IMR-90 (cell line): ENCODE data around the gene PKN3. TPM values are rescaled to one million over a fixed set of nuclear protein-coding genes. Genes with fewer than 3 reads are reported as not detected.

Experiments used
- ATAC-seq: fragments of 200-7000 bp; cut with Tn5 transposase; 2 replicates; pipeline ENCODE4 v1.9.1; 2020; ENCODE audit warnings: low read depth, mild to moderate bottlenecking, moderate library complexity
- BruUV-seq: library from RNA; stranded (reverse); fragments of 400-500 nt; replicated peaks from 2 replicates; lab custom pipeline; 2021; lab: Mats Ljungman, UMichigan
- CTCF ChIA-PET: fragments of 300-600 bp; formaldehyde crosslinking; extraction: SDS; loops from one replicate; lab custom pipeline; 2021; ENCODE audit warnings: antibody characterized with exemption; lab: Yijun Ruan, JAX
- POLR2A ChIA-PET: fragments of 300-600 bp; sonication (Branson Sonifier 250); formaldehyde crosslinking; loops from one replicate; lab custom pipeline; 2022; ENCODE audit warnings: antibody characterized with exemption; ENCODE audit not compliant: unreplicated experiment; lab: Charles Lee
- DNase-seq: peaks from one replicate; pipeline ENCODE4 v3.0.0; 2013
- H2AFZ ChIP-seq: replicated peaks from 2 replicates; pipeline ENCODE3; 2013; ENCODE audit warnings: low read length, mild to moderate bottlenecking; ENCODE audit not compliant: poor library complexity
- H2AK5ac ChIP-seq: 2 replicates; pipeline ENCODE4 v1.6.1; 2013; ENCODE audit warnings: low read depth, low read length, inconsistent platforms
- H2AK9ac ChIP-seq: replicated peaks from 2 replicates; pipeline ENCODE3; 2013; ENCODE audit warnings: mild to moderate bottlenecking, low read depth, low read length, moderate library complexity; ENCODE audit not compliant: poor library complexity
- H2BK120ac ChIP-seq: 2 replicates; pipeline ENCODE4 v1.6.1; 2013; ENCODE audit warnings: low read depth, low read length, inconsistent platforms
- H2BK15ac ChIP-seq: 3 replicates; pipeline ENCODE4 v1.6.1; 2013; ENCODE audit warnings: low read depth, low read length, inconsistent platforms
- H2BK20ac ChIP-seq: 2 replicates; pipeline ENCODE4 v1.6.1; 2013; ENCODE audit warnings: low read depth, mild to moderate bottlenecking, inconsistent platforms, low read length, moderate library complexity
- H2BK5ac ChIP-seq: 2 replicates; pipeline ENCODE4 v1.6.1; 2013; ENCODE audit warnings: mild to moderate bottlenecking, low read depth, low read length, inconsistent platforms; ENCODE audit not compliant: poor library complexity, severe bottlenecking
- H3K14ac ChIP-seq: replicated peaks from 2 replicates; pipeline ENCODE4 v1.6.1; 2013; ENCODE audit warnings: low read depth, low read length, inconsistent platforms
- H3K18ac ChIP-seq: 2 replicates; pipeline ENCODE4 v1.6.1; 2013; ENCODE audit warnings: low read depth, low read length, control low read depth
- H3K23ac ChIP-seq: 2 replicates; pipeline ENCODE4 v1.6.1; 2013; ENCODE audit warnings: low read depth, low read length, inconsistent platforms
- H3K27ac ChIP-seq: 2 replicates; pipeline ENCODE4 v1.5.1; 2013; ENCODE audit warnings: mild to moderate bottlenecking, control low read depth, low read length; ENCODE audit not compliant: insufficient read depth
- H3K27me3 ChIP-seq: 2 replicates; pipeline ENCODE4 v1.6.1; 2013; ENCODE audit warnings: low read length; ENCODE audit not compliant: control insufficient read depth, insufficient read depth
- H3K36me3 ChIP-seq: 2 replicates; pipeline ENCODE4 v1.6.1; 2013; ENCODE audit warnings: low read length, mixed read lengths; ENCODE audit not compliant: control insufficient read depth, insufficient read depth
- H3K4ac ChIP-seq: 2 replicates; pipeline ENCODE4 v1.6.1; 2013; ENCODE audit warnings: low read depth, low read length, inconsistent platforms
- H3K4me1 ChIP-seq: 2 replicates; pipeline ENCODE4 v1.6.1; 2013; ENCODE audit warnings: low read length, mixed read lengths; ENCODE audit not compliant: control insufficient read depth, insufficient read depth
- H3K4me2 ChIP-seq: 2 replicates; pipeline ENCODE4 v1.6.1; 2013; ENCODE audit warnings: low read depth, mild to moderate bottlenecking, control low read depth, low read length, moderate library complexity
- H3K4me3 ChIP-seq: 2 replicates; pipeline ENCODE4 v1.5.1; 2013; ENCODE audit warnings: low read depth, mild to moderate bottlenecking, control low read depth, low read length, moderate library complexity; ENCODE audit not compliant: insufficient read depth
- H3K56ac ChIP-seq: 2 replicates; pipeline ENCODE4 v1.6.1; 2013; ENCODE audit warnings: low read length, inconsistent platforms; ENCODE audit not compliant: insufficient read depth; ENCODE audit errors: extremely low read depth
- H3K79me1 ChIP-seq, 2 experiments: 2 replicates each; pipeline ENCODE4 v1.6.1; 2013; ENCODE audit warnings: low read length in 2 of 2, inconsistent platforms in 1 of 2, low read depth in 1 of 2
- H3K9ac ChIP-seq: 2 replicates; pipeline ENCODE4 v1.6.1; 2013; ENCODE audit warnings: low read depth, low read length, control low read depth
- H3K9me1 ChIP-seq: 2 replicates; pipeline ENCODE4 v1.6.1; 2013; ENCODE audit warnings: low read length, inconsistent platforms; ENCODE audit not compliant: insufficient read depth
- H3K9me3 ChIP-seq: 2 replicates; pipeline ENCODE4 v1.6.1; 2013; ENCODE audit warnings: low read length; ENCODE audit not compliant: control insufficient read depth, insufficient read depth
- H4K20me1 ChIP-seq: 2 replicates; pipeline ENCODE4 v1.6.1; 2013; ENCODE audit warnings: low read length, inconsistent platforms; ENCODE audit not compliant: insufficient read depth
- H4K5ac ChIP-seq: 2 replicates; pipeline ENCODE4 v1.6.1; 2013; ENCODE audit warnings: mild to moderate bottlenecking, low read depth, low read length, control low read depth
- H4K8ac ChIP-seq, 2 experiments: 2 replicates each; pipeline ENCODE4 v1.6.1; 2013; ENCODE audit warnings: low read depth in 2 of 2, low read length in 2 of 2, control low read depth in 1 of 2, inconsistent platforms in 1 of 2
- H4K91ac ChIP-seq: 2 replicates; pipeline ENCODE4 v1.6.1; 2013; ENCODE audit warnings: low read depth, low read length, inconsistent platforms; ENCODE audit not compliant: insufficient read depth
- BHLHE40 ChIP-seq: fragments of 150-350 bp; IDR thresholded peaks from 2 replicates; pipeline ENCODE4 v1.6.1; 2016; ENCODE audit warnings: mild to moderate bottlenecking, low read depth, low read length
- MAZ ChIP-seq: IDR thresholded peaks from 2 replicates; pipeline ENCODE4 v1.6.1; 2012; ENCODE audit warnings: low read depth, mild to moderate bottlenecking, low read length, improper control_type of control experiment, moderate library complexity, borderline replicate concordance
- MXI1 ChIP-seq: IDR thresholded peaks from 2 replicates; pipeline ENCODE4 v1.6.1; 2012; ENCODE audit warnings: low read depth, mild to moderate bottlenecking, low read length, moderate library complexity, borderline replicate concordance
- NFE2L2 ChIP-seq: fragments of 150-350 bp; IDR thresholded peaks from 2 replicates; pipeline ENCODE4 v1.6.1; 2016; ENCODE audit warnings: low read depth, mild to moderate bottlenecking, low read length
- RAD21 ChIP-seq: IDR thresholded peaks from 2 replicates; pipeline ENCODE4 v1.6.1; 2012; ENCODE audit warnings: low read length, improper control_type of control experiment
- RCOR1 ChIP-seq: IDR thresholded peaks from 2 replicates; pipeline ENCODE4 v1.6.1; 2012; ENCODE audit warnings: mild to moderate bottlenecking, low read length, improper control_type of control experiment; ENCODE audit not compliant: insufficient replicate concordance
- RFX5 ChIP-seq: IDR thresholded peaks from 2 replicates; pipeline ENCODE4 v1.8.0; 2012; ENCODE audit warnings: low read depth, mild to moderate bottlenecking, low read length, moderate library complexity
- SMC3 ChIP-seq: fragments of 150-350 bp; IDR thresholded peaks from 2 replicates; pipeline ENCODE4 v1.6.1; 2016; ENCODE audit warnings: low read depth, mild to moderate bottlenecking, antibody characterized with exemption, low read length, moderate library complexity
- WGBS, 2 experiments: methylation state at CpG; one replicate each; pipeline versions ENCODE4 v1.1.5 to v1.1.7; 2013; ENCODE audit warnings: missing lambda C conversion rate in 2 of 2; ENCODE audit not compliant: insufficient read length in 1 of 2; ENCODE audit errors: extremely low coverage in 2 of 2; 5-methylcytosine and 5-hydroxymethylcytosine counted together
- dilution Hi-C: fragments of 300-500 bp; cut with HindIII; formaldehyde crosslinking; loops from one replicate; pipeline ENCODE4 v1.14.3; 2018; ENCODE audit warnings: low sequenced_read_pairs; ENCODE audit not compliant: unreplicated experiment
- in situ Hi-C: fragments of 300-500 bp; cut with MboI; formaldehyde crosslinking; loops from 3 replicates; pipeline ENCODE4 v1.14.3; 2019; ENCODE audit warnings: low sequenced_read_pairs, inconsistent platforms, mixed read lengths
- intact Hi-C: fragments of 100-400 bp; cut with micrococcal nuclease; formaldehyde crosslinking; loops from 2 replicates; pipeline ENCODE4 v1.10.0; 2022
- polyA plus RNA-seq, 3 experiments: library from polyadenylated mRNA; depleted of rRNA; stranded (reverse); fragments of >200 nt; gene quantifications; 2 replicates each; pipeline ENCODE4 v1.2.3, GENCODE V29; 2012; ENCODE audit warnings: low replicate concordance in 1 of 3
- total RNA-seq: library from RNA; depleted of rRNA; stranded (reverse); fragments of >200 nt; gene quantifications from 2 replicates; pipeline ENCODE4 v1.2.3, GENCODE V29; 2012
- TF ChIP-seq, protein P1 (sequence below): fragments of 150-350 bp; IDR thresholded peaks from 2 replicates; pipeline ENCODE4 v1.6.1; 2016; ENCODE audit warnings: low read depth, mild to moderate bottlenecking, low read length, moderate library complexity, borderline replicate concordance
- TF ChIP-seq, protein P2 (sequence below): conservative IDR thresholded peaks from 2 replicates; pipeline ENCODE4 v1.5.1; 2012; ENCODE audit warnings: mild to moderate bottlenecking, low read depth, low read length, improper control_type of control experiment
- TF ChIP-seq, protein P3 (sequence below): fragments of 150-350 bp; IDR thresholded peaks from 2 replicates; pipeline ENCODE4 v1.6.1; 2017; ENCODE audit warnings: mild to moderate bottlenecking, antibody characterized with exemption, low read length, low read depth

Gene PKN3
- total and polyA plus RNA-seq, 2 of the 4 experiments (the other 2 are of a cell fraction), result 1.6 to 3.8 TPM

DNA sequence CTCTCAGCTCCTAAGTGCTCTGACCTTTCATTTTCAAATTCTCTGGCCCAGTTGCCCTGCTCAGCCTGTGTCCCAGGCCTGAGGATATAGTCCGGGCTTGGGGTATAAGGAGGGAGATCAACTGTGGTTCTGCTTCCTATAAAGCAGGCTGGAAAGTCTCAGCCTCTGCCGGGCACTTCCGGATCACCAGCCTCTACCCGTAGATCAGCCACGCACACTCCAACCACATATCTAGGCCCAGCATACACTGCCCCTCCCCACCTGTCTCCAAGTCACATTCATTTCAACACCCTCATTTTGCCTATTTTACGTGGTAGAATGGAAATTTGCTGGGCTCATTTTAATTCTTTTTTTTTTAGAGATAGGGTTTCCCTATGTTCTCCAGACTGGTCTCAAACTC, 66.3 kb downstream of the PKN3 start:
- DNase-seq, result no peak
- no peak overlapping the region for H2BK15ac ChIP-seq
- H3K27ac ChIP-seq, result no peak overlapping the region
- CTCF ChIA-PET, result interaction anchor here (1.4 kb wide), 1 partner anchor 50 kb away, joined by 3 read pairs; the partner anchor contains the start of gene ENDOG
- no peak overlapping the region for H3K4me2 ChIP-seq
- H3K79me1 ChIP-seq, result peaks cover 20 to 70% of the 10 kb centered on the region in 2 experiments
- dilution Hi-C loops (no loop called here), intact Hi-C loops (no loop called here), in situ Hi-C loops (no loop called here)
- no peak for ATAC-seq
- H2BK20ac ChIP-seq, result no peak overlapping the region
- H3K4me1 ChIP-seq, result peaks cover 5% of the 10 kb centered on the region
- TF ChIP-seq, protein P1, sequence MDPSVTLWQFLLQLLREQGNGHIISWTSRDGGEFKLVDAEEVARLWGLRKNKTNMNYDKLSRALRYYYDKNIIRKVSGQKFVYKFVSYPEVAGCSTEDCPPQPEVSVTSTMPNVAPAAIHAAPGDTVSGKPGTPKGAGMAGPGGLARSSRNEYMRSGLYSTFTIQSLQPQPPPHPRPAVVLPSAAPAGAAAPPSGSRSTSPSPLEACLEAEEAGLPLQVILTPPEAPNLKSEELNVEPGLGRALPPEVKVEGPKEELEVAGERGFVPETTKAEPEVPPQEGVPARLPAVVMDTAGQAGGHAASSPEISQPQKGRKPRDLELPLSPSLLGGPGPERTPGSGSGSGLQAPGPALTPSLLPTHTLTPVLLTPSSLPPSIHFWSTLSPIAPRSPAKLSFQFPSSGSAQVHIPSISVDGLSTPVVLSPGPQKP, result no peak
- TF ChIP-seq, protein P2, sequence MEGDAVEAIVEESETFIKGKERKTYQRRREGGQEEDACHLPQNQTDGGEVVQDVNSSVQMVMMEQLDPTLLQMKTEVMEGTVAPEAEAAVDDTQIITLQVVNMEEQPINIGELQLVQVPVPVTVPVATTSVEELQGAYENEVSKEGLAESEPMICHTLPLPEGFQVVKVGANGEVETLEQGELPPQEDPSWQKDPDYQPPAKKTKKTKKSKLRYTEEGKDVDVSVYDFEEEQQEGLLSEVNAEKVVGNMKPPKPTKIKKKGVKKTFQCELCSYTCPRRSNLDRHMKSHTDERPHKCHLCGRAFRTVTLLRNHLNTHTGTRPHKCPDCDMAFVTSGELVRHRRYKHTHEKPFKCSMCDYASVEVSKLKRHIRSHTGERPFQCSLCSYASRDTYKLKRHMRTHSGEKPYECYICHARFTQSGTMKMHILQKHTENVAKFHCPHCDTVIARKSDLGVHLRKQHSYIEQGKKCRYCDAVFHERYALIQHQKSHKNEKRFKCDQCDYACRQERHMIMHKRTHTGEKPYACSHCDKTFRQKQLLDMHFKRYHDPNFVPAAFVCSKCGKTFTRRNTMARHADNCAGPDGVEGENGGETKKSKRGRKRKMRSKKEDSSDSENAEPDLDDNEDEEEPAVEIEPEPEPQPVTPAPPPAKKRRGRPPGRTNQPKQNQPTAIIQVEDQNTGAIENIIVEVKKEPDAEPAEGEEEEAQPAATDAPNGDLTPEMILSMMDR, result no peak
- TF ChIP-seq NFE2L2 (no peak), RCOR1 (no peak), RAD21 (no peak), MXI1 (no peak), RFX5 (no peak), BHLHE40 (no peak), SMC3 (no peak), MAZ (no peak)
- TF ChIP-seq, protein P3, sequence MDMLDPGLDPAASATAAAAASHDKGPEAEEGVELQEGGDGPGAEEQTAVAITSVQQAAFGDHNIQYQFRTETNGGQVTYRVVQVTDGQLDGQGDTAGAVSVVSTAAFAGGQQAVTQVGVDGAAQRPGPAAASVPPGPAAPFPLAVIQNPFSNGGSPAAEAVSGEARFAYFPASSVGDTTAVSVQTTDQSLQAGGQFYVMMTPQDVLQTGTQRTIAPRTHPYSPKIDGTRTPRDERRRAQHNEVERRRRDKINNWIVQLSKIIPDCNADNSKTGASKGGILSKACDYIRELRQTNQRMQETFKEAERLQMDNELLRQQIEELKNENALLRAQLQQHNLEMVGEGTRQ, result no peak
- no peak overlapping the region for H3K4me3 ChIP-seq
- no peak overlapping the region for H2BK120ac ChIP-seq
- H2AFZ ChIP-seq, result no peak overlapping the region
- H4K8ac ChIP-seq, result no peak overlapping the region
- H2AK5ac ChIP-seq, result no peak overlapping the region
- no peak overlapping the region for H3K18ac ChIP-seq
- no peak overlapping the region for H3K4ac ChIP-seq
- no CpG with 5 or more reads among the region's 6 CpGs for WGBS, 2 experiments
- no peak overlapping the region for H2BK5ac ChIP-seq
- no peak overlapping the region for H3K56ac ChIP-seq
- H4K20me1 ChIP-seq, result peaks cover 7% of the 10 kb centered on the region; the same call in 1 of the 2 replicates
- no peak overlapping the region for H3K23ac ChIP-seq
- H3K9ac ChIP-seq, result no peak overlapping the region
- H2AK9ac ChIP-seq, result no peak overlapping the region
- H3K9me3 ChIP-seq, result no peaks in the 10 kb centered on the region
- H4K5ac ChIP-seq, result no peak overlapping the region
- no peak overlapping the region for H4K91ac ChIP-seq
- BruUV-seq, result no TSS peak
- H3K27me3 ChIP-seq, result no peaks in the 10 kb centered on the region
- H3K36me3 ChIP-seq, result peaks cover 4% of the 10 kb centered on the region
- POLR2A ChIA-PET, result no interaction called here
- no peak overlapping the region for H3K14ac ChIP-seq
- peaks cover 7% of the 10 kb centered on the region; the same call in 1 of the 2 replicates for H3K9me1 ChIP-seq
